Neural cell (in vitro differentiated cells): Measurements from ENCODE around the gene SLC24A3. TPM values are rescaled to one million over a fixed set of nuclear protein-coding genes. Genes with fewer than 3 reads are reported as not detected.

ENCODE experiments used
- H2AFZ ChIP-seq: fragments of 200-600, 300-800 bp; sonication (generic), shearing (Covaris generic); 2 replicates; pipeline ENCODE4 v1.6.0; 2014; ENCODE audit warnings: low read depth, mild to moderate bottlenecking, antibody characterized with exemption, low read length, moderate library complexity
- H3F3A ChIP-seq: fragments of 200-600 bp; shearing (Covaris generic); 2 replicates; pipeline ENCODE4 v1.6.1; 2016; ENCODE audit warnings: mild to moderate bottlenecking, moderate library complexity, mixed read lengths, antibody characterized with exemption, low read length; ENCODE audit not compliant: insufficient read depth, poor library complexity, severe bottlenecking
- H3K27ac ChIP-seq: fragments of 200-600, 300-800 bp; sonication (generic), shearing (Covaris generic); 2 replicates; pipeline ENCODE4 v1.5.1; 2014; ENCODE audit warnings: mild to moderate bottlenecking, low read length, moderate library complexity
- H3K27me3 ChIP-seq: fragments of 300-800, 200-600 bp; sonication (generic), shearing (Covaris generic); 2 replicates; pipeline ENCODE4 v1.6.0; 2014; ENCODE audit warnings: mild to moderate bottlenecking, low read depth, low read length, moderate library complexity; ENCODE audit not compliant: insufficient read depth
- H3K36me3 ChIP-seq: fragments of 300-800, 200-600 bp; sonication (generic), shearing (Covaris generic); 2 replicates; pipeline ENCODE4 v1.5.1; 2014; ENCODE audit warnings: mild to moderate bottlenecking, antibody characterized with exemption, low read length, moderate library complexity; ENCODE audit not compliant: insufficient read depth
- H3K4me2 ChIP-seq: fragments of 300-800, 200-600 bp; sonication (generic), shearing (Covaris generic); 2 replicates; pipeline ENCODE4 v1.6.0; 2014; ENCODE audit warnings: mild to moderate bottlenecking, low read length
- H3K4me3 ChIP-seq: fragments of 300-800, 200-600 bp; sonication (generic), shearing (Covaris generic); 2 replicates; pipeline ENCODE4 v1.5.1; 2014; ENCODE audit warnings: mild to moderate bottlenecking, low read length, moderate library complexity
- H3K79me2 ChIP-seq: fragments of 200-600 bp; shearing (Covaris generic); replicated peaks from 2 replicates; pipeline ENCODE4 v1.6.0; 2014; ENCODE audit warnings: mild to moderate bottlenecking, low read length, moderate library complexity; ENCODE audit not compliant: insufficient read depth
- H3K9ac ChIP-seq: fragments of 300-800, 200-600 bp; sonication (generic), shearing (Covaris generic); 2 replicates; pipeline ENCODE4 v1.6.1; 2016; ENCODE audit warnings: mild to moderate bottlenecking, low read length, mixed read lengths
- H3K9me2 ChIP-seq: fragments of 200-600 bp; shearing (Covaris generic); 2 replicates; pipeline ENCODE4 v1.6.1; 2016; ENCODE audit warnings: mild to moderate bottlenecking, low read length, mixed read lengths; ENCODE audit not compliant: insufficient read depth
- H3K9me3 ChIP-seq: fragments of 200-600, 300-800 bp; sonication (generic), shearing (Covaris generic); 2 replicates; pipeline ENCODE4 v1.6.1; 2016; ENCODE audit warnings: mild to moderate bottlenecking, mixed run types, low read length, moderate library complexity, mixed read lengths
- H4K20me1 ChIP-seq: fragments of 200-600 bp; shearing (Covaris generic); 2 replicates; pipeline ENCODE4 v1.6.1; 2016; ENCODE audit warnings: mild to moderate bottlenecking, mixed run types; ENCODE audit not compliant: insufficient read depth
- EP300 ChIP-seq: fragments of 450-650 bp; conservative IDR thresholded peaks from 2 replicates; pipeline ENCODE4 v1.6.1; 2014; ENCODE audit warnings: antibody characterized with exemption, mild to moderate bottlenecking, moderate library complexity; ENCODE audit not compliant: poor library complexity, severe bottlenecking
- EZH2 ChIP-seq: fragments of 200-600, 300-800 bp; shearing (Covaris generic), sonication (generic); IDR thresholded peaks from 2 replicates; pipeline ENCODE4 v1.6.1; 2014; ENCODE audit warnings: antibody characterized with exemption, low read length, borderline replicate concordance, mild to moderate bottlenecking; ENCODE audit not compliant: insufficient read depth, poor library complexity, severe bottlenecking
- MXI1 ChIP-seq: fragments of 450-650 bp; conservative IDR thresholded peaks from 2 replicates; pipeline ENCODE4 v1.6.1; 2014; ENCODE audit warnings: antibody characterized with exemption, mild to moderate bottlenecking; ENCODE audit not compliant: poor library complexity, severe bottlenecking
- POLR2AphosphoS5 ChIP-seq: IDR thresholded peaks from 2 replicates; pipeline ENCODE4 v1.6.1; 2012
- RAD21 ChIP-seq: fragments of 450-650 bp; conservative IDR thresholded peaks from 2 replicates; pipeline ENCODE4 v1.6.1; 2014; ENCODE audit warnings: antibody characterized with exemption, mild to moderate bottlenecking, moderate library complexity
- SMC3 ChIP-seq: fragments of 450-650 bp; conservative IDR thresholded peaks from 2 replicates; pipeline ENCODE4 v1.6.1; 2014; ENCODE audit warnings: antibody characterized with exemption, mild to moderate bottlenecking, moderate library complexity; ENCODE audit not compliant: poor library complexity
- TAF1 ChIP-seq: IDR thresholded peaks from 2 replicates; pipeline ENCODE4 v1.6.1; 2012; ENCODE audit warnings: low read depth
- polyA plus RNA-seq: library from polyadenylated mRNA; depleted of rRNA; stranded (reverse); fragments of >200 nt; gene quantifications from 2 replicates; pipeline ENCODE4 v1.2.3, GENCODE V29; 2014
- TF ChIP-seq, protein P1 (sequence below): IDR thresholded peaks from 2 replicates; pipeline ENCODE4 v1.6.1; 2012; ENCODE audit warnings: borderline replicate concordance
- TF ChIP-seq, protein P2 (sequence below): fragments of 450-650 bp; IDR thresholded peaks from 2 replicates; pipeline ENCODE4 v1.5.1; 2014; ENCODE audit warnings: antibody characterized with exemption, mild to moderate bottlenecking, moderate library complexity; ENCODE audit not compliant: poor library complexity, severe bottlenecking

SLC24A3 gene
- polyA plus RNA-seq, 1 donor from 2014 or later, result 6.5 TPM

DNA sequence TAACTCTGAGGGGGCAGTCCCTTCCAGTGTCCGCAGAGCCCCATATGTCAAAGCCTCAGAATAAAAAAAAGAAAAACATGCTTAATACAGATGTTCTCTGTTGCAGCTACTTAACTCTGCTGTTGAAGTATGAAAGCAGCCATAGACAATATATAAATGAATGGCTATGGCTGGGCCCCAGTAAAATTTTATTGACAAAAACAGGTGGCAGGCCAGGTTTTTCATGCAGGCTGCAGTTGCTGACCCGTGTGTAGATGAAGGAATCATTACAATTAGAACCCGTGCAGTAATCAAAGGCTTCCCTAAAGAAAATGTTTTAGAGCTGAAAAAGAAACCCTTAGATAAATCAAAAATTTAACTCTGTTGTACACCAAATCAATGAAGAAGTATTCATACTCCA, 532.7 kb downstream of the SLC24A3 start:
- Histone ChIP-seq H2AFZ (no peak overlapping the region), H3K9me2 (no peaks in the 10 kb centered on the region), H4K20me1 (no peaks in the 10 kb centered on the region)

DNA sequence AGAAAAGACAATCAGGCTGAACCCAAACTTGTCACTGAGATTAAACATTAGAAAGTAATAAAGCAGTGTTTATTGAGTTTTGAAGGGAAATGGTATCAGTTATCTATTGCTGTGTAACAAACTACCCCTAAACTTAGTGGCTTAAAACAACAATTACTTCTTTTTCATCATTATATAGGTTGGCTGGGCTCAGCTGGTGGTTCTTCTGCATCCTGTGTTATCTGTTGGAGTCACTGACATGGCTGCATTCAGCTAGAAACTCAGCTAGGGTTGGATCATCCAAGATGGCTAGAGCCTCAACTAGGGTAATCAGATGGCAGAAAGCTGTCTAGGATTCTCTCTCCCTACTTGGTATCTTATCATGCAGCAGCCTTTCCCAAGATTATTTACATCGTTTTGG, 533.1 kb downstream of the SLC24A3 start:
- H3K4me2 ChIP-seq, result no peak overlapping the region
- no peaks in the 10 kb centered on the region for H3K9me3 ChIP-seq
- H3F3A ChIP-seq, result no peaks in the 10 kb centered on the region
- no peaks in the 10 kb centered on the region for H4K20me1 ChIP-seq
- no peaks in the 10 kb centered on the region for H3K9me2 ChIP-seq
- no peak overlapping the region for H3K4me3 ChIP-seq
- H3K9ac ChIP-seq, result no peak overlapping the region
- no peaks in the 10 kb centered on the region for H3K79me2 ChIP-seq
- no peak overlapping the region for H3K27ac ChIP-seq
- H3K27me3 ChIP-seq, result no peaks in the 10 kb centered on the region
- no peaks in the 10 kb centered on the region for H3K36me3 ChIP-seq
- no peak overlapping the region for H2AFZ ChIP-seq
- TF ChIP-seq TAF1 (no peak), POLR2AphosphoS5 (no peak), MXI1 (no peak)

More for the DNA sequence above, 532.7 kb downstream of the SLC24A3 start:
- no peaks in the 10 kb centered on the region for H3K36me3 ChIP-seq
- no peaks in the 10 kb centered on the region for H3K27me3 ChIP-seq
- H3F3A ChIP-seq, result no peaks in the 10 kb centered on the region
- H3K27ac ChIP-seq, result no peak overlapping the region
- no peaks in the 10 kb centered on the region for H3K79me2 ChIP-seq
- H3K9ac ChIP-seq, result no peak overlapping the region
- TF ChIP-seq EZH2, result no peak
- TF ChIP-seq, protein P1, sequence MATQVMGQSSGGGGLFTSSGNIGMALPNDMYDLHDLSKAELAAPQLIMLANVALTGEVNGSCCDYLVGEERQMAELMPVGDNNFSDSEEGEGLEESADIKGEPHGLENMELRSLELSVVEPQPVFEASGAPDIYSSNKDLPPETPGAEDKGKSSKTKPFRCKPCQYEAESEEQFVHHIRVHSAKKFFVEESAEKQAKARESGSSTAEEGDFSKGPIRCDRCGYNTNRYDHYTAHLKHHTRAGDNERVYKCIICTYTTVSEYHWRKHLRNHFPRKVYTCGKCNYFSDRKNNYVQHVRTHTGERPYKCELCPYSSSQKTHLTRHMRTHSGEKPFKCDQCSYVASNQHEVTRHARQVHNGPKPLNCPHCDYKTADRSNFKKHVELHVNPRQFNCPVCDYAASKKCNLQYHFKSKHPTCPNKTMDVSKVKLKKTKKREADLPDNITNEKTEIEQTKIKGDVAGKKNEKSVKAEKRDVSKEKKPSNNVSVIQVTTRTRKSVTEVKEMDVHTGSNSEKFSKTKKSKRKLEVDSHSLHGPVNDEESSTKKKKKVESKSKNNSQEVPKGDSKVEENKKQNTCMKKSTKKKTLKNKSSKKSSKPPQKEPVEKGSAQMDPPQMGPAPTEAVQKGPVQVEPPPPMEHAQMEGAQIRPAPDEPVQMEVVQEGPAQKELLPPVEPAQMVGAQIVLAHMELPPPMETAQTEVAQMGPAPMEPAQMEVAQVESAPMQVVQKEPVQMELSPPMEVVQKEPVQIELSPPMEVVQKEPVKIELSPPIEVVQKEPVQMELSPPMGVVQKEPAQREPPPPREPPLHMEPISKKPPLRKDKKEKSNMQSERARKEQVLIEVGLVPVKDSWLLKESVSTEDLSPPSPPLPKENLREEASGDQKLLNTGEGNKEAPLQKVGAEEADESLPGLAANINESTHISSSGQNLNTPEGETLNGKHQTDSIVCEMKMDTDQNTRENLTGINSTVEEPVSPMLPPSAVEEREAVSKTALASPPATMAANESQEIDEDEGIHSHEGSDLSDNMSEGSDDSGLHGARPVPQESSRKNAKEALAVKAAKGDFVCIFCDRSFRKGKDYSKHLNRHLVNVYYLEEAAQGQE, result no peak
- no peak for TF ChIP-seq POLR2AphosphoS5
- TF ChIP-seq SMC3, result no peak
- TF ChIP-seq TAF1, result no peak
- TF ChIP-seq MXI1, result no peak
- TF ChIP-seq RAD21, result no peak
- no peak for TF ChIP-seq EP300
- TF ChIP-seq, protein P2, sequence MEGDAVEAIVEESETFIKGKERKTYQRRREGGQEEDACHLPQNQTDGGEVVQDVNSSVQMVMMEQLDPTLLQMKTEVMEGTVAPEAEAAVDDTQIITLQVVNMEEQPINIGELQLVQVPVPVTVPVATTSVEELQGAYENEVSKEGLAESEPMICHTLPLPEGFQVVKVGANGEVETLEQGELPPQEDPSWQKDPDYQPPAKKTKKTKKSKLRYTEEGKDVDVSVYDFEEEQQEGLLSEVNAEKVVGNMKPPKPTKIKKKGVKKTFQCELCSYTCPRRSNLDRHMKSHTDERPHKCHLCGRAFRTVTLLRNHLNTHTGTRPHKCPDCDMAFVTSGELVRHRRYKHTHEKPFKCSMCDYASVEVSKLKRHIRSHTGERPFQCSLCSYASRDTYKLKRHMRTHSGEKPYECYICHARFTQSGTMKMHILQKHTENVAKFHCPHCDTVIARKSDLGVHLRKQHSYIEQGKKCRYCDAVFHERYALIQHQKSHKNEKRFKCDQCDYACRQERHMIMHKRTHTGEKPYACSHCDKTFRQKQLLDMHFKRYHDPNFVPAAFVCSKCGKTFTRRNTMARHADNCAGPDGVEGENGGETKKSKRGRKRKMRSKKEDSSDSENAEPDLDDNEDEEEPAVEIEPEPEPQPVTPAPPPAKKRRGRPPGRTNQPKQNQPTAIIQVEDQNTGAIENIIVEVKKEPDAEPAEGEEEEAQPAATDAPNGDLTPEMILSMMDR, result no peak
- H3K4me2 ChIP-seq, result no peak overlapping the region
- no peak overlapping the region for H3K4me3 ChIP-seq
- no peaks in the 10 kb centered on the region for H3K9me3 ChIP-seq

DNA sequence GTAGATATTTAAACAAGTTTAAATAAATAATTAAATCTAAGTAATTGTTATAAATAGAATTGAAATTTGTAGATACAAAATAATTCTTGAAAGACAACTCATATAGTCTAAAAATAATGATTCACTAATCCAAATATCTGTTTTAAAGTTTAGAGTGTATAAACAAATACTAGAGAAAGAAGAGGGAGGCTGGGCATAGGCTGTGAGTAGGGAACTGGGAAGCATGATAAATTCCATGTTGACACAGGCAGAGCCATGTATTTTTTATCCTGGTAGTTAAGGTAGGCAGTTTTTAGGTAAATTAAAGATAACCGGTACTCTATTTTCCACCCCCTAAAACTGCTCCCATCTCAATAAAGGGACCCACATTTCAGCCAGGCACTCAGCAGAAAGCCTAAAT, 534.0 kb downstream of the SLC24A3 start:
- no peaks in the 10 kb centered on the region for H3K27me3 ChIP-seq
- TF ChIP-seq MXI1, result no peak

More for the DNA sequence above, 534.0 kb downstream of the SLC24A3 start:
- Histone ChIP-seq H3K9me3 (no peaks in the 10 kb centered on the region), H4K20me1 (no peaks in the 10 kb centered on the region), H3K36me3 (no peaks in the 10 kb centered on the region), H3K9ac (no peak overlapping the region), H3K79me2 (no peaks in the 10 kb centered on the region), H3K27ac (no peak overlapping the region), H3F3A (no peaks in the 10 kb centered on the region), H3K9me2 (no peaks in the 10 kb centered on the region), H3K4me3 (no peak overlapping the region), H2AFZ (no peak overlapping the region), H3K4me2 (no peak overlapping the region)
